KBM-7 (cell line): ENCODE data around the gene EIF6.

Experiments used
- DNase-seq: peaks from one replicate; pipeline ENCODE4 v3.0.0-alpha.2; 2015
- in situ Hi-C: fragments of 300-500 bp; cut with MboI; formaldehyde crosslinking; loops from 2 replicates; pipeline ENCODE4 v1.14.3; 2020; ENCODE audit warnings: low sequenced_read_pairs, low pct_unique_long_range_greater_than_20kb, mixed read lengths

The EIF6 gene

DNA sequence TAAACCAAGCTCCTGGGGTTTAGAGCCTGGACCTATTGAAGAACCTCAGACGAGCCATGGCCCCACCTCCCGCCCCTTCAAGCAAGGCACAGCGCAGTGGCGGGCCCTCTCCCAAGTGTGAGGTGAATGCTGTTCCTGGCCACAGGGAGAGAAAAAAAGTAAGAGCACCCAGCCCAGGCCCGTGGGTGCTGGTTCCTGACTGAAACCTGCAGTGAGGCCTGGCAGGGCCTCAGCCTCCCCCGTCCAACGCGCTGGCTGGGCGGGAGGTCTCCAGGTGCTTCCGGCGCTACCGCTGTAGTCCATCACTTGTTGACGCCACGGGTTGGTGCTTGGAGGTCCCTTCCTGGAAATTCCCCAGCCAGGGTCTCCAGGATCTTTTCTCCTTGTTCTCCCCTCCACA, 13.2 kb upstream of the EIF6 start:
- in situ Hi-C loops = no loop called here

GRCh38 chr20:35297155-35297554, 12.6 kb upstream of the EIF6 start:
- in situ Hi-C loops = no loop called here
- DNase-seq = no peak

More for the DNA sequence above, 13.2 kb upstream of the EIF6 start:
- DNase-seq = no peak

DNA sequence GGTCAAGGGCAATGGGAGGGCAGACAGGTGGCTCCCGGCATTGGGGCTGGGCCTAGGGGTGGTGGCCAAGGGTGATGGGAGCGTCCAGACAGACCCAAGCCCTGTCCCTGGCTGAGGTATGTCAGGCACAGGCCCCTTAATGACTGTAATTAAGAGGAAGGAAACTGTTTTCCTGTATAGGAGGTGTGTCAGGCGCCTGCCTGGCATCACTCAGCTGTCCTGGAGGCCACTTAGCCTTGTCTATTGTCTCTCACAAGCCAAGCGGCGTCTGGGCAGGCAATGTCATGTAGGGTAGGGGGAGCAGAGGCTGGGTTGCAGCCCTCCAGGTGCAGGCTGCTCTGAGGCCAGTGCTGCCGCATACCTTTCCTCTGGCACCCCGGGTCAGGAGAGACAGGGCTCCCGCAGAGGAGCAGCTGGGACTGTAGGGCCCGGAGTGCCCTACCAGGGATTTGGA, 11.6 kb upstream of the EIF6 start:
- in situ Hi-C loops = no loop called here
- no peak for DNase-seq

DNA sequence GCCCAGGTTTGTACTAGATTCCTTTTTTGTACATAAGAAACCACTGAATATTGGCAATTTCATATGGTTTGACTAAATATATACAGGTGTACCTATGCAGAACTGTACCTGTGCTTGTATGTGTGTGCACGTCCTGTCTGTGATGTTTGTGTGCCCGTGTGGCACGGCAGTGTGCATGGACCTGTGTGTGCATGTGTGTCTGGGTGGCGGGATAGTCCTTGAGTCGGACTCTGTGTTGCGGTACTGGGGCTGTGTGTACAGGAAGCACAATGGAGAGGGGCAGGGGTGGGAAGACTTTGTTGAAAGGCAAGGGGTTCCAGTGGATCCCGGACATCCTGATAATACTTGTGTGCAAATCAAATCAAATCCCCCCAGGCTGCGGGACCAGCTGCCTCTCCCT, 11.1 kb upstream of the EIF6 start:
- in situ Hi-C loops = no loop called here
- DNase-seq = no peak

GRCh38 chr20:35295058-35295457, 10.5 kb upstream of the EIF6 start:
- DNase-seq = no peak
- in situ Hi-C loops = no loop called here

DNA sequence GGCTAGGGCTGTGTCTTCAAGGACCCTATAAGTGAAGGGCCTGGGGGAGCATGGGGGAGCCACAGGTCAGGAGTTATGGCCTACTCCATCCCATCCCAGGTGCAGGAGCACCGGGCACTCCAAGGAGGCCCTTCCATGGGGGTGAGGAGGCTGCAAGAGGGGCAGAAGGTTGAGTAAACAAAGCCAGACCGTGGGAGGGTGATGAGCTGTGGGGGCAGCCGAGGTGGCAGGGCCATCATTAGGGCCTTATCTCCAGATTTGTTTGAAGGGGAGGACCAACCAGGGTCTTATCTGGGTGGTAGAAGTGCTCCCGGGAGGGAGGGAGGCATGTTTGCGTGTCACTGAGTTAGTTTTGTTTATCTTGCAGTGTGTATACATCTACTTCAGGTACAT, 9.7 kb upstream of the EIF6 start:
- in situ Hi-C loops = no loop called here
- DNase-seq = no peak

DNA sequence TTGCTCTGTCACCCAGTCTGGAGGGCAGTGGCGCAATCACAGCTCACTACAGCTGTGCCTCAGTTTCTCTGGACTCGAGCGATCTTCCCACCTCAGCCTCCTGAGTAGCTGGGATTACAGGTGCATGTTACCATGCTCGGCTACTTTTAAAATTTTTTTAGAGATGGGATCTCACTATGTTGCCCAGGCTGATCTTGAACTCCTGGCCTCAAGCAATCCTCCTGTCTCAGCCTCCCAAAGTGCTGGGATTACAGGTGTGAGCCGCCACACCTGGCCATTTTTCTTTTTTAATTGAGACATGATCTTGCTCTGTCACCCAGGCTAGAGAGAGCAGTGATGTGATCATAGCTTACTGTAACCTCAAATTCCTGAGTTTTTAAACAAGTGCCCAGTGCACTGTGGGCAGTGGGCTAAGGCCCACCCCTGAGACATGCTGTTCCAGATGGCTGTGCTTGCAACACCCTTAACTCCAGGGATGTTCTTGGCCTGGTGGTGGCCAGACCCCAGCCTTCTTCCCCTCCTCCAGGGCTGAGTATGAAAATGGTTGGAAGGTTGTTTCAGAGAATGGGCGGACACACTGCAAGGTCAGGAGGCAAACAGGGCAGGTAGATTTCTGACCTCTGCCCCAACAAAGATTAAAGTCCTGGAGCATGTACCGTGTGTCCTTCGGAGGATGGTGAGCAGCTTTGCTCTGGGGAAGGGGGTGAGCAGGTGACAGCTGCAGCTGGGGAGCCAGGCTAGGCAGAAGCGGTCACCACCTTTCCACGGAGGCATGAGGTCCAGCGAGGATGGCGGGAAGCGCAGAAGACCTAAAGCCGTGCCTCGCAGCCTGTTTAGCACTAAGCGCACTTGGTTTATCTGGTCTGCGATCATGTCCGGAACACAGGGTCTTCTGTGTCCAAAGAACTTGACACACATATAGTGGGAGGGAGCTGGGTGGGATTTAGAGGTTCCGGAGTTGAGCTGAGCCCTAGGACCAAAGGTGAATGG, 9.0 kb upstream of the EIF6 start:
- no peak for DNase-seq

DNA sequence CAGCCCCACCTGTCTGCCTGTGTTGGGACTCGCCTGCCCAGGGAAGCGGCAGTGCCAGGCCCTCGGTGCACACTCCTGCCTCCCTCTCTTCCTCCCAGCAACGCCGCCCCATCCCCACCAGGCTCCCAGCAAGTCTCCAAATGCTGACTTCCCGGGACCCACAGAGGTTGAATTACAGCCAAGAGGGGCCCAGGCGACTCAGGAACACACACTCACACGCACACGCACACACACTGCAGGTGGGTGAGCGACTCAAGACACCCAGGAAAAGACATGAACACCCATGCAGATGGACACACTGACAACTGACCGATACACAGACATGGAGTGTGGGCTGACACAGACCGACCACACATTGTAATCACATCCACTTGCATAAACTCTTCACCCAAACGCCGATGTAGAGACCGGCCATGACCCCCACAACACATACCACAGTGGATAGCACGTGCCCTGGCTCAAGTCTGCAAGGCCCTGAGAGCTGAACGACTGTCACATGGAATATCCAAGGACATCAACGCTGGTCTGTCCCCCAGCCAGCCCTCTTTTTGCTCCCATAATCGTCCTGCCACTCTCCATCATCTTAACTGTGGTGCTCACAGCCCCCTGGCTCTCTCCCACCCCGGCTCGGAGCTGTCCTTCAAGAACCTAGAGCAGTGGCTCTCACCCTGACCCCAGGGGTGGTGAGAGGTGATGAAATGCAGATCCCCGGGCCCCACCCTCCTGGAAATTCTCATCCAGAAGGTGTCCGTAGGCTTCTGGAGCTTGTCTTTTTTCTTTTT, 8.1 kb upstream of the EIF6 start:
- DNase-seq = no peak
- in situ Hi-C loops = no loop called here

More for the DNA sequence above, 9.0 kb upstream of the EIF6 start:
- in situ Hi-C loops = no loop called here

- in situ Hi-C loops = no loop called here
- no peak for DNase-seq
These were observed 7.3 kb upstream of the EIF6 start, which contains the start of gene FAM83C for GRCh38 chr20:35291654-35292503. TSS of gene FAM83C (minus strand) at chr20:35292425. CDS start at chr20:35292304, 121 bp downstream.

DNA sequence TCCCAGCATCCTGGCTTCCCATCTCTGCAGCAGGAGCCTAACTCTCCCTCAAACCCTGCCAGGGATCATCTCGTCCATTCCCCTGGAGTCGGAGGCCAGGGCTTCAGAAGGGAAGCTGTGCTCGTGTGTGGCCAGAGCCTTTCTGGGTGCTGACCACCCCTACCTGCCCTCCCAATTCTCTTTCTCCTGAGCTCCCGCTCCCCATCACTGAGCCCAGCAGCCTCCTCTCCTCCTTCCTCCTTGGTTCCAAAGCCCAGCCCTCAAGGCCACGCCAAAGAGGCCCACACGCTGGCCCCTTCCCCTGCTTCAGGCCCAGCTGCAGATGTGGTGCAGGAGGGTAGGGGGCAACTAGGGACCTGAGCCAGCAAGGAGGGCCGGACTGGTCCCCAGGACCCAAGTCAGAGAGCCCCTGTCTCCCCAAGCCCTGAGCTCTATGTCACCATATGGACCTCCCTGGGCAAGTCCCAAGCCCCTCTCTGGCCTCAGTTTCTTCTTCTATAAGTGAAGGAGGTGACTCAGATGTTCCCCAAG, 6.4 kb upstream of the EIF6 start:
- in situ Hi-C loops = no loop called here
- no peak for DNase-seq

DNA sequence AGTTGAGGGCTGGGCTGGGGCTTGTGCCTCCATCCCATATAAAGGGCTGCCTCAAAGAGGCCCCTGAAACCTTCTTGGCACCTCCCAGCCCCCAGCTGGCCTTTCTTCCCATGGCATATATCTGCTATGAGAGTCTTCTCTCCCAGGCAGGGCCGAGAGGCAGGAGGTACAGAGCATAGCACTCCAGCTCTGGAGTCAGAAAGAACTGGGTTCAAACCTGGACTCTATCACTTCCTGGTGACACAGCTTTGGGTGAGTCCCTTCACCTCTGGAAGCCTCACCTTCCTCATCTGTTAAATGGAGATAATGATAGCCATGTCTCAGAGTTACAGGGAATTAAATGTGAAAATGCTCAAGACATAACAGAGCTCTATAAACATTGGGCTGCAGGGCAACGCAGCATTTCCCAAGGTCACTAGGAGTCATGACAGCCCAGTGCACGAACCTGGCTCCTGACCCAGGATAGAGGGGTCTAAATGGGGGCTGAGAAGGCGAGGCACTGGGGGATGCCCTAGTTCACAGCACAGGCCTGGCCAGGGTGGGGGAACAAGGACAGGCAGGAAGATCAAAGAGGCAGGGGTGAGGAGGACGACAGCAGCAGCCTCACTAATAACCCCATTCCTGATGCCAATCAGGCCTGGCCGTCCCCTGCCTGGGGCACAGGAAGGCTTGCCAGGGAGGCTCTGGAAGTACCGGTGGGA, 5.8 kb upstream of the EIF6 start:
- no peak for DNase-seq
- in situ Hi-C loops = no loop called here

- DNase-seq = no peak
- in situ Hi-C loops = no loop called here
These were observed 3.9 kb upstream of the EIF6 start for GRCh38 chr20:35288325-35289060.

GRCh38 chr20:35287509-35288324, 3.1 kb upstream of the EIF6 start:
- no peak for DNase-seq
- in situ Hi-C loops = no loop called here

DNA sequence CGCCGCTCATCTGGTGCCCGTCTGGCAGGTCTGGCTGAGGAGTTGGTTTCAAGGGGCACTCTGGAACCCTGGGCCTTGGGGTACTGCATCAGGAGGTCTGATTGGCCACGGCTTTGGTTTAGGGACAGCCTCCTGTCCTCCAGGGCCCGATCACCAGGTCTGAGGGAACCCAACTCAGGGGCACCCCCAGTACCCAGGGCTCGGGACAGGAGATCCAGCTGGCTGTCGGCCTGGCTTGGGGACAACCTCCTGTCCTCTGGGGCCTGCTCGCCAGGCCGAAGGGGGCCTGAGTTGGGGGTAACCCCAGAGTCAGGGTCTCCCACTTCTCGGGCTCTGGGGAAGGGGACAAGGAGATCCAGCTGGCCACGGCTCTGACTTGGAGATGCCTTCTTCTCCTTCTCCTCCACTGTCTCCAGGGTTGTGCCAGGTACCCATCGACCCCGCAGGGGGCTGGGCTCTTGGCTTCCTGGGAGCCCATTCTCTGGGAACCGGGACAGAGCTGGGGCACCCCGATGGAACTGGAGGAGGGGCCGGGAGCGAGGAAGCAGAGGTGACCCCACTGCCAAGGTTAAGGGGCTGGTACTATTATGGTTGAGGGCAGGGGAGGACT, 2.4 kb upstream of the EIF6 start:
- in situ Hi-C loops = no loop called here
- DNase-seq = no peak

- DNase-seq = no peak
- in situ Hi-C loops = no loop called here
These were observed 1.7 kb upstream of the EIF6 start for GRCh38 chr20:35286077-35286898.

- in situ Hi-C loops = no loop called here
These were observed 1.2 kb upstream of the EIF6 start for GRCh38 chr20:35285806-35286076.

More at GRCh38 chr20:35285806-35286076, 1.2 kb upstream of the EIF6 start:
- DNase-seq = no peak
